Central memory CD8-positive, alpha-beta T cell (primary cell): ENCODE results near the gene KPNA6.

Source experiments
- ATAC-seq: fragments of 150-1000 bp; cut with Tn5 transposase; replicated peaks from 2 replicates; pipeline ENCODE4 v1.10.0; 2022; ENCODE audit warnings: mild to moderate bottlenecking, moderate FRiP score, moderate number of reproducible peaks; ENCODE audit not compliant: poor library complexity, severe bottlenecking; ENCODE audit errors: extremely low read depth
- DNase-seq, 2 donors: peaks; one replicate each; pipeline ENCODE4 v3.0.0; 2021; ENCODE audit warnings: low spot score in 2 of 2
- H3K27ac Mint-ChIP-seq: one replicate; pipeline ENCODE4 v1.8.0; 2022; ENCODE audit warnings: low read depth, mild to moderate bottlenecking, moderate library complexity, mixed read lengths
- H3K27me3 Mint-ChIP-seq: one replicate; pipeline ENCODE4 v1.8.0; 2022; ENCODE audit warnings: mixed read lengths
- H3K36me3 Mint-ChIP-seq: one replicate; pipeline ENCODE4 v1.8.0; 2022; ENCODE audit warnings: mild to moderate bottlenecking, moderate library complexity, mixed read lengths; ENCODE audit not compliant: insufficient read depth
- H3K4me1 Mint-ChIP-seq: one replicate; pipeline ENCODE4 v1.8.0; 2022; ENCODE audit warnings: mixed read lengths
- H3K4me3 Mint-ChIP-seq: one replicate; pipeline ENCODE4 v1.8.0; 2022; ENCODE audit warnings: mild to moderate bottlenecking, moderate library complexity, mixed read lengths
- H3K9me3 Mint-ChIP-seq: one replicate; pipeline ENCODE4 v1.8.0; 2022; ENCODE audit warnings: mixed read lengths

The KPNA6 gene

DNA sequence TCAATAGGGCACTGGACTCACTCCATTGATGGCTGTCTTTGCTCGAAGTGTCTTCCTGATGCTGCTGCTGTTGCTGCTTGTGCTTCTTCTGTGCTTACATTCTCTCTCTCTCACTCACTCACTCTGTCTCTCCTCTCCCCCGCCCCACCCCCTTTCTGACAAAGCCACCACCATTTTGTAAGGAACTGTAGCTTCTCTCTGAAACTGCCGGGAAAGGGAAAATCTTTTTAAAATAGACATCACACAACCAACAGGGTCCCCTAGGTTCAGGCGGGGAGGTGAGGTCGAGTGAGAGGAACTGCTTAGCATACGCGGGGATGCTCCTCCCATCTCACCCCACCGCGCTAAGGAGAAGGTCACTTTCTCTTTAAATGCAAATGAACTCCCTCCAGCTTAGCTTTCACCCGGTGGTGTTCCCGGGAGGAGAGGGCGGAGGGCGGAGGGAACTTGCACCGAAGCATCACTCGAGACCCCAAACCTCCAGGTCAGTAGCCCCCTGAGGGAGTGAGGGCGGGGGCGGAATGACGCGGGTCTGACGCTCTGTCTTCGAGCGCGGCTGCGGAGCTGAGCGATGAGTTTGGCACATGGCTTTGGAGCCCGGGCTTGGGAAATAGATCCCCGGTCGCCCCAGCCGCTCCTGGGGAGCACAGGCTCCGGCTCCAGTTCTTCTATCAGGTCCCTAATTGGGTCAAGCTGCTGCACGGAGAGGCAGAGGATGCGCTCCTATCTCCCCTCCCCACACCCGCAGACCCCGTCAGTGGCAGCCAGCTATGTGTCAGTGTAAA is 92.6 kb downstream of the KPNA6 start, which contains the start of gene CCDC28B:
TSS of gene CCDC28B (plus strand) at position 370 of the 785 bp plus-strand sequence. CDS start 1,341 bp downstream, outside the sequence.
- no peaks in the 10 kb centered on the region for H3K27me3 Mint-ChIP-seq
- no peaks in the 10 kb centered on the region for H3K9me3 Mint-ChIP-seq
- DNase-seq (peak; percentile 17 to 23), ATAC-seq (peak; percentile 52)
- peaks cover 48% of the 10 kb centered on the region for H3K4me1 Mint-ChIP-seq
- H3K27ac Mint-ChIP-seq = peak within 1 kb of the TSS; percentile 96
- peaks cover 16% of the 10 kb centered on the region for H3K36me3 Mint-ChIP-seq
- peak within 1 kb of the TSS; percentile 91 for H3K4me3 Mint-ChIP-seq

GRCh38 chr1:32201011-32201855 is 93.4 kb downstream of the KPNA6 start:
- Mint-ChIP-seq H3K27ac (peak overlapping the region; percentile 96), H3K27me3 (no peaks in the 10 kb centered on the region), H3K4me3 (peak overlapping the region; percentile 91), H3K9me3 (no peaks in the 10 kb centered on the region), H3K4me1 (peaks cover 48% of the 10 kb centered on the region), H3K36me3 (peaks cover 8% of the 10 kb centered on the region)
- ATAC-seq (peak; percentile 69), DNase-seq (peak; percentile 54 to 72)

DNA sequence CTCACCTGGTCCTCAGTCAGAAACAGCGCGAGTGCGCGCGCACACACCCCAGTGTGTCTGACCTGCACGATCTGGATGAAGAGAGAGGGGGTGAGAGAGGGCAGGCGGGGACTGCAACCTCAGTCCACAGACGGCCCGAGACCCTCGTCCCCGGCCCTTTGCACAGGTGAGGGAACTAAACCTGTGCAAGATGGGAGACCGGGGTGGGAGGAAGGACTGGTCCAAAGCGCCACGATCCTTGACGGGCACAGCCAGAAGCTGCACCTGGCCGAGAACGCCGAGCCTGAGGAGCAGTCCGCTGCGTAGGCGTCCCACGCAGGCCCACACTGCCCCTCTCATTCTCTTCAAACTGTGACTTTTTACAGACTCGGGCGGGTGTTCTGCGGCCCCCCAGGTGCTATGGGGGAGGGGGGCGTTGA is 97.1 kb downstream of the KPNA6 start:
- Mint-ChIP-seq H3K36me3 (peaks cover 7% of the 10 kb centered on the region), H3K4me3 (peak overlapping the region; percentile 83), H3K27me3 (no peaks in the 10 kb centered on the region), H3K9me3 (no peaks in the 10 kb centered on the region), H3K27ac (peak overlapping the region; percentile 93), H3K4me1 (peaks cover 35% of the 10 kb centered on the region)
- ATAC-seq (no peak), DNase-seq (no peak)

- peak within 1 kb of the TSS; percentile 83 for H3K4me3 Mint-ChIP-seq
- peak; percentile 57 for ATAC-seq
- H3K4me1 Mint-ChIP-seq = peaks cover 28% of the 10 kb centered on the region
- H3K27me3 Mint-ChIP-seq = no peaks in the 10 kb centered on the region
- no peaks in the 10 kb centered on the region for H3K9me3 Mint-ChIP-seq
- peak; percentile 70 to 74 for DNase-seq
- peaks cover 7% of the 10 kb centered on the region for H3K36me3 Mint-ChIP-seq
- peak within 1 kb of the TSS; percentile 93 for H3K27ac Mint-ChIP-seq
Measured at GRCh38 chr1:32205401-32206370, 97.8 kb downstream of the KPNA6 start, which contains the start of gene IQCC. TSS of gene IQCC (plus strand) at chr1:32205671. CDS start at chr1:32205682, 11 bp downstream.

DNA sequence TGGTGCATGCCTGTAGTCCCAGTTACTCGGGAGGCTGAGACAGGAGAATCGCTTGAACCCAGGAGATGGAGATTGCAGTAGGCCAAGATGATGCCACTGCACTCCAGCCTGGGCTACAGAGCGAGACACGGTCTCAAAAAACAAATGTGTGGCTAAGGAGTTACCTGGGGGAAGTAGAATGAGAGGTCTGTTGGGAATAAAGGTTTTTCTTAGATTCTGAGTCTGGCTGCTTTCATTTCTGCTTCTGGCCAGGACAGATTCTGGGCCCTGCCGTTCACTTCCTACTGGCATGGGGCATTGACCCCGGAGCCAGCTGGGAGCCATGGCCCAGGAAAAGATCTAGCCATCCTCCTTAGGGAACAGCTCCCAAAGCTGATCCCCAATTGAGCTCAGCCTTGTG is 100.6 kb downstream of the KPNA6 start:
- H3K4me1 Mint-ChIP-seq = peaks cover 11% of the 10 kb centered on the region
- no peak overlapping the region for H3K27ac Mint-ChIP-seq
- H3K36me3 Mint-ChIP-seq = peaks cover 2% of the 10 kb centered on the region
- no peak overlapping the region for H3K4me3 Mint-ChIP-seq
- no peaks in the 10 kb centered on the region for H3K9me3 Mint-ChIP-seq
- no peaks in the 10 kb centered on the region for H3K27me3 Mint-ChIP-seq
- no peak for ATAC-seq
- DNase-seq = no peak

DNA sequence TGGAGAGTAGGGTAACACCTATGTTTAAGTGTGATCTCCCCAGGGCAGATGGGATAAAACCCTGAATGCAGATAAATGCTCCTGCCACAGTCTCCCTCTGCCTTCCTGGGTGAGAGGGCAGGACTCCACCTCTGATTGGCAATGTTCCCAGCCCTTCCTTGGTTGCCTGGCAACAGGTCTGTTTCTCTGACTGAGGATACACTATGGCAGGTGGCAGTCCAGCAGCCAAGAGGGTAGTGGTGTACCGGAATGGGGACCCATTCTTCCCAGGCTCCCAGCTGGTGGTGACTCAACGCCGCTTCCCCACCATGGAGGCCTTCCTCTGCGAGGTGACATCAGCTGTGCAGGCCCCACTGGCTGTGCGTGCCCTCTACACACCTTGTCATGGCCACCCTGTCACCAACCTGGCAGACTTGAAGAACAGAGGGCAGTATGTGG is 101.1 kb downstream of the KPNA6 start, which contains the start of gene DCDC2B:
TSS of gene DCDC2B (plus strand) at position 199 of the 438 bp plus-strand sequence. CDS start at position 204, 5 bp downstream.
- no peaks in the 10 kb centered on the region for H3K9me3 Mint-ChIP-seq
- peaks cover 11% of the 10 kb centered on the region for H3K4me1 Mint-ChIP-seq
- H3K27ac Mint-ChIP-seq = peak within 1 kb of the TSS; percentile 25
- DNase-seq (no peak), ATAC-seq (no peak)
- no peaks in the 10 kb centered on the region for H3K27me3 Mint-ChIP-seq
- H3K36me3 Mint-ChIP-seq = peaks cover 2% of the 10 kb centered on the region
- H3K4me3 Mint-ChIP-seq = no peak within 1 kb of the TSS

- DNase-seq = peak; percentile 26
- Mint-ChIP-seq H3K4me1 (peaks cover 11% of the 10 kb centered on the region), H3K4me3 (no peak overlapping the region), H3K9me3 (no peaks in the 10 kb centered on the region), H3K27me3 (no peaks in the 10 kb centered on the region), H3K27ac (no peak overlapping the region), H3K36me3 (peaks cover 11% of the 10 kb centered on the region)
- ATAC-seq = no peak
Measured at GRCh38 chr1:32215629-32216480, 108.0 kb downstream of the KPNA6 start.

DNA sequence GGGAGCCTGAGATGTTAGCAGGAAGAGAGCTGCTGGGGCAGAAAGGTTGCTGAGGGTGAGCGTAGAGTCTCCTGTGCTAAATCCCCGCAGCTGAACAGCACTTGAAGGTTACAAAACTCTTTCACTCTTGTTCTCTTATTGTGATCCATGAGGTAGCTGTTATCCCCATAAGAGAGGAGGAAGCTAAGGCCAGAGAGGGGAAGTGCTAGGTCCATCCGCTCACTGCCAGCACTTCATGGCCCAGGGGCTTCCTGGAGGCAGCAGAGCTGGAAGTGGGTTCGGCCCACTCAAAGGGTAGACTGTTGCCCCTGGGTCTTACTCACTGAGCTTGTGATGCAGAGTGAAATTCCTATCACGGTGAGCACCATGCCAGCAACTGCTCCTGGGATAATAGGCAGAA is 108.7 kb downstream of the KPNA6 start:
- H3K4me3 Mint-ChIP-seq = no peak overlapping the region
- peaks cover 18% of the 10 kb centered on the region for H3K4me1 Mint-ChIP-seq
- H3K27ac Mint-ChIP-seq = no peak overlapping the region
- no peaks in the 10 kb centered on the region for H3K9me3 Mint-ChIP-seq
- DNase-seq (no peak), ATAC-seq (no peak)
- H3K36me3 Mint-ChIP-seq = peaks cover 11% of the 10 kb centered on the region
- no peaks in the 10 kb centered on the region for H3K27me3 Mint-ChIP-seq

DNA sequence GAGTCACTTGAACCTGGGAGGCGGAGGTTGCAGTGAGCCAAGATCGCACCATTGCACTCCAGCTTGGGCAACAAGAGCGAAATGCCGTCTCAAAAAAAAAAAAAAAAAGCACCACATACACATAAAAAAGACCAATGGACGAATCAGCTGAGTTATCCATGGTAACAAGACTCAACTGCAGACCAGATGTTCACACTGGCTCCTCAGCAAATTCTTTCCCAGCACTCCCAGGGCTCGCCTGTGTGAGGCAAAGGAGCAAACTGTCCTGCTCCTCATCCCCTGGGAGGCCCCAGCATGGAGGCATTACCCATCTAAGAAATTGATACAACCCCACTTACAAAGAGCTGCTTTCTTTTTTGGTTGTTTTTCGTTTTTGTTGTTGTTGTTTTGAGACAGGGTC is 111.2 kb downstream of the KPNA6 start:
- Mint-ChIP-seq H3K4me3 (no peak overlapping the region), H3K4me1 (peaks cover 29% of the 10 kb centered on the region), H3K27ac (no peak overlapping the region), H3K9me3 (no peaks in the 10 kb centered on the region), H3K27me3 (no peaks in the 10 kb centered on the region), H3K36me3 (peaks cover 19% of the 10 kb centered on the region)
- ATAC-seq (no peak), DNase-seq (no peak)

DNA sequence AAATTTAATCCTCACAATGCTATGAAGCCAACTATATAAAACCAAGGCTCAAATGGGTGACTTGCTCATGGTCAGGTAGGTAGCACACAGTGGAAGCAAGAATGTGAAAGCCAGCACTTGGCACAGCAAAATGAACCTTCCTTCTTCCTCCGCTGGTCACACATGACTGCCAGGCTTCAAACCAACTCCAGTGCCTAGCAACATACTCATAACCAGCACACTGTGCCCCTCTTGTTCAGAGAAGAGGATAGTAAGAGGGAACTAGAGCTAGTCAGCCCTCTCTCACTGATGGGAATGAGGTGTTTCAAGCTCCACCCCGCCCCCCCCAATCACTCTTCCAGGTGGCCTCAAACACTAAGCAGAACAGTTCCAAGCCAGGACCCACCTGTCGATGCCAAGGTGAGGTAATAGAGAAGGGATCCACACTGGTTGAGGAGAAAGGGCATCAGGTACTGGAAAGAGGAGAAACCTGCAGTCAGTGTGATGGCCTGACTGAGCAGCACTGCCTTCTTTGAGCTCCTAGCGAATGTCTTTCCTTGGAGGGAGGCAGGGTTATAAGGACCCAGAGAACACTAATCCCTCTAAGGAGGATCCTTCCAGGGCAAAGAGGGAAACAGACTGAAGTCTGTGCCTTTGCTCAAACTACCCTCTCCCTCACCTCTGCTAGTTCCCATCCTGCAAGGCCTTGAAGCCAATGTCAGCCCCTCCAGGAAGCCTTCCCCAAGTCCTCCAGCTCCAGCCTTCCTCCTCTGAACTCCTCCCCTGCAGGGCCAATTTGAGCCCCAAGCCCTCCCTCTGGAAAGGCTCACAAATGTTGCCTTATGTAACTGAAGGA is 113.1 kb downstream of the KPNA6 start:
- ATAC-seq = no peak

More for the DNA sequence above, 113.1 kb downstream of the KPNA6 start:
- Mint-ChIP-seq H3K27ac (peak overlapping the region; percentile 95), H3K36me3 (peaks cover 29% of the 10 kb centered on the region), H3K27me3 (no peaks in the 10 kb centered on the region), H3K4me1 (peaks cover 24% of the 10 kb centered on the region), H3K9me3 (no peaks in the 10 kb centered on the region), H3K4me3 (peak overlapping the region; percentile 88)
- DNase-seq = no peak
